NCI-H446 (cell line): Measurements from ENCODE around the gene MRPL39.
"Not testable (repeated sequence)": the region's sequence is repeated elsewhere in the genome, so short reads cannot be mapped to it uniquely, and the experiment has no call there.

Source experiments
- DNase-seq, 2 experiments: peaks; one replicate each; lab custom pipeline; 2025; lab: John Stamatoyannopoulos, UW

The MRPL39 gene

GRCh38 chr21:25607151-25608043, at the start of gene MRPL39:
MRPL39 (minus strand) TSS chr21:25607481; CDS start chr21:25607475, 6 bp downstream.
- peak; percentile 77 to 93 for DNase-seq

DNA sequence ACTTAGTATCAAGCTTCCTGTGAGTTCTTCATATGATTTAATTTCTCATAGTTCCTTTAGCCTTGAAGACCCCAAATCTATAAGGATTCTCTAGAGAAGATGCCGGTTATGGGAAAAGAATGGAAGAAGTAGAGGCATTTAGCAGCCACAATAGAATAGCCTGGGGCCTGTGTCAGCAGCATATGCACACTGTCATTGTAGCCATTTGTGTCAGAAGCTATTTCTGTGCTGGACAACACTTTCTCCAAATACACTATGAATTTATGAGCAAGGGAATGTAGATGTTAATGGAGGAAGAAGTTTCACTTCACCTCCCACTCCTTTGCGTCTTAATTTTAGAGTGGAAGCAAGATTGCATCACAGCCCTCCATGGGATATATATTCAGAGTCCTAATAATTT, 49.1 kb upstream of the MRPL39 start:
- DNase-seq, result no peak

DNA sequence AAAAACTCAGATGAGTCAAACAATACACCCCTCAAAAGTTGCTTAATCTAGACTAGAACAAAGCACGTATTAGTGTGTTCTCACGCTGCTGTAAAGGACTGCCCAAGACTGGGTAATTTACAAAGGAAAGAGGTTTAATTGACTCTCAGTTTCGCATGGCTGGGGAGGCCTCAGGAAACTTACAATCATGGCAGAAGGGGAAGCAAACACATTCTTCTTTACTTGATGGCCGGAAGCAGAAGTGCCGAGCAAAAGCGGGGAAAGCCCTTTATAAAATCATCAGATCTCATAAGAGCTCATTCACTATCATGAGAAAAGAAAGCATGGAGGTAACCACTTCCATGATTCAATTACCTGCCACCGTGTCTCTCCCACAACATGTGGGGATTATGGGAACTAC, 41.9 kb upstream of the MRPL39 start:
- no peak for DNase-seq

DNA sequence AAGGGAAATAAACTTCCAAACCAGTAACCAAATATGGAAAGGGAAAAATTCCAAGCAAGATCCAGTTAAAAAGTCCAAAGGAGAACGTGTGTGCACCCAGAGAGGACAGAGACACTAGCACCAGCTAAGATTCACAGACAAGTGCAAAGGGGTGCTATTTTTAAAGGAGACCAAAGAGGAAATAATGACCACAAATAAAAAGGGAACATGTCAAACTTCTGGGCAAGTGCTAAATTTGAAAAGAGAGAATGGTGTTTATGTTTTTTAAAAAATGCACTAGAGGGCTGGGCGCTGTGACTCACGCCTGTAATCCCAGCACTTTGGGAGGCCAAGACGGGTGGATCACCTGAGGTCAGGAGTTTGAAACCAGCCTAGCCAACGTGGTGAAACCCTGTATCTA, 40.4 kb upstream of the MRPL39 start:
- DNase-seq, result no peak

GRCh38 chr21:25646474-25646873, 39.2 kb upstream of the MRPL39 start:
- no peak for DNase-seq

DNA sequence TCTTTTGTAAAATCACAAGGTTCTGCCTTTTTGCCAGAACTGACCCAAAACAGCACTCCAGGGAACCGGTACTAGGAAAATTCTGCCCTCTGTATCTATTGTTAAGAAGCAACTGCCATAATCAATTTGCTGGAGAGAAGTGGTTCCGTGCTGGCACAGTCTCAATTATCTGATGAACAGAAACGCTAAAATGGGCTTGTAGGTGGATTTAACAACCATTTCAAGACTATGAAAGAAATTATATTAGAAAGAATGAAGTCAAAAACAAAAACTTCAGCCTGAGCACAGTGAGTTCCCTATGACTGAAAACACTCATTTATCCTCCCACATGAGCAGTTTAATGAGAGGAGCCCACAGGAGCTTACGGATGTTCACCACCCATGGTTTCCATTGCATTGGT, 36.2 kb upstream of the MRPL39 start:
- DNase-seq, result no peak

GRCh38 chr21:25640943-25641292, 33.6 kb upstream of the MRPL39 start:
- no peak for DNase-seq

DNA sequence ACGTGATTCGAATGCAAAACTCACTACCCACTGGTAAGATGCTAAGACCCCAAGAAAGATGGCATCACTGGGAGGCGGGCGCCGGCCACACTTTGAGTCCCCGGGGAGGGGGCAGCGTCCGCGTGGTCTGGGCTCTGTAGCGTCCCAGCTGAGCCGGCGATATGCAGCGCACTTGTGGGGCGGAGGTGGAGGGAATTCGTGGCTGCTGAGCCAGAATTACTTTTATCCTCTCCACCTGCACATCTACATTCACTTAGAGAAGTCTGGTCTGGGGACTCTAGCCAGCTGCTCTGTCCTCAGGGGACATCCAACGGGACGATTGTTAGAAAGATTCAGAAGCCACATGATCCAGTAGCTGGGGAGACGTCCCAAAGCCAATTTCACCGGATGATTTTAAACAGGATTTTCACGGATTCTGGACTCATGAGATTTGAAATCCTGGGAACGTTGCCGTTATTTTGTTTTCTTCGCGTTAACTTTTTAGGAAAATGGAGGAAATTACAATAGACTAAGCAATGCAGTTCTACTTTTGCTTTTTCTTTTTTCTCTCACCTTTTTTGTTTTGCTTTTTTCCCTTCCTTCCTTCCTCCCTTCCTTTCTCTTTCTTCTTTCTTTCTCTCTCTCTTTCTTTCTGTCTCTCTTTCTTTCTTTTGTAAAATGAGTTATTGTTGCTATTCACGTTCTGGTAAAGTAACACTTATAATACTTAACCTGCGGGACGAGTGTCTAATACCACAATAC, 33.1 kb upstream of the MRPL39 start:
- peak in 1 of 2 experiments; percentile 33 for DNase-seq

- peak in 1 of 2 experiments; percentile 26 for DNase-seq
These were observed 32.4 kb upstream of the MRPL39 start for GRCh38 chr21:25639551-25640201.

DNA sequence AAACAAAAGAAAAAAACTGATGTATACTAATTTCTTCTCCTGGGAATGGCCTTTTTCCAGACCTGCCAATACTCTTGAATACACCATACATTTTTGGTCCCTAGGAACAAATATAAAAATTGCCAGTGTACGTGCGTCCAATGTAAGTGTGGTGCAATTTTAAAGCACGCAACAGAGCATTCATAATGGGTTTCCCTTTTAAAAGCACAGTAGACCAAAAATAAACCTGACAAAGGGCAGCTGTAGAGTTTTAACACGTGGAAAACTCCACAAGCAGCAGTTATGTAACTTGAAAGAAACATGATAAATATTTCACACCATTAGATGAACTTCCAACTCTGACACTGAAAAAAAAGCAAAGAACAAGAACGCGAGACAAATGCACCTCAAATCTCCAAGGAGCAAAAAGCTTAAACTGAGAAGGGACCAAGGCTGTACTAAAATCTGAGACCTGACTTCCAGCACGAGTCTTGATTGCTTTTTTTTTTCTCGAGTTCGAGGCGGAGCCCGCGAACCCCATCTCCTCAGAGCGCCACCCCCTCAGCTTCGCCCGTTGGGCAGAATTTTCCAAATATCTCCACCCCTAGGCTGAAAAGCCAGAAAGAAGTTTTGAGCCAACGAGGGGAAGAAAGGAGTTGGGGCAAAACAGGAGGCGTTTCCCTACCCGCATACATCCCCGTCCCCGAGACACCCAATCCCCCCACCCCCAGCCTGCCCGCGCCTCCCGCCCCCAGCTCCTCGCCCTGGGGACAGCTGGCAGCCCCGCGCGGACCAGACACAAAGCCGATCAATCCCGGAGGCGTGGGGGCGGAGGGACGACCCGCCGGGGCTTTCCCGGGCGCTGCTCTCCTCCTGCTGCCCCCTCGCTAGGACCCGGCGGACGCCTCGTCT, 31.6 kb upstream of the MRPL39 start, which contains the start of gene JAM2:
Gene JAM2 (plus strand): TSS at position 599 of the 891 bp plus-strand sequence. CDS start 564 bp downstream, outside the sequence.
- peak; percentile 4 to 45 for DNase-seq

GRCh38 chr21:25637851-25638659, 30.8 kb upstream of the MRPL39 start:
- no peak for DNase-seq

GRCh38 chr21:25636727-25637126, 29.4 kb upstream of the MRPL39 start:
- DNase-seq, result no peak

DNA sequence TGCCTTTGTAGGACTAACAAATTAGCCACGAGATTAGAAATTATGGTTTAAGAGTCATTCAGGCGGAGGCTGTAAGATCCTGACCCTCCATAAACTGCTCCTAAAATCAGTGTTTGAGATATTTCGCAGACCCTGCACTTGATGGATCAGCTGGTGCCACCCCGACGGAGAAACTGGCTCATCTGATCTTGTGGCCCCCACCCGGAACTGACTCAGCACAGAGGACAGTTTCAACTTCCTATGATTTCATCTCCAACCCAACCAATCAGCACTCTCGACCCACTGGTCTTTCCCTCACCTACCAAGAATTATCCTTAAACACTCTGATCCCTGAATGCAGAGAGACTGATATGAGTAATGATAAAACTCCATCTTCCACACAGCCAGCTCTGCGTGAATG, 28.0 kb upstream of the MRPL39 start:
- no peak for DNase-seq

DNA sequence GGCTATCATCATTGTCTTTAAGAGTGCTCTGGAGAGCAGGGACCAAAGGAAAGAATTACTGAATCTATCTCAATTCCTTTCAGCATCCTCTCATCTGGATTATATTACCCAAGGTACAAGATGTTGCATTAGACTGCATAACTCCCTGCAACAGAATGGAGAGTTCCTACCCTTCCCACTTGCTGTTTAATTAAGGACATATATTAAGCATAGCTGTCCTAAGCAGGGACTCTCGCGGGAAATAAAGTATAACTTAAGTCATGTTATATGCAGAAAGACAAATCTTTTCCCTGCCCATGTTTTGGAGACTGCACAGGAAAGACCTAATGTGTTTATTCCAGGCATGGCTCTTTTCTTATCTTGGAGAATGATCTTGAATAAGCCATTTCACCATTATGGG, 25.0 kb upstream of the MRPL39 start:
- no peak for DNase-seq

DNA sequence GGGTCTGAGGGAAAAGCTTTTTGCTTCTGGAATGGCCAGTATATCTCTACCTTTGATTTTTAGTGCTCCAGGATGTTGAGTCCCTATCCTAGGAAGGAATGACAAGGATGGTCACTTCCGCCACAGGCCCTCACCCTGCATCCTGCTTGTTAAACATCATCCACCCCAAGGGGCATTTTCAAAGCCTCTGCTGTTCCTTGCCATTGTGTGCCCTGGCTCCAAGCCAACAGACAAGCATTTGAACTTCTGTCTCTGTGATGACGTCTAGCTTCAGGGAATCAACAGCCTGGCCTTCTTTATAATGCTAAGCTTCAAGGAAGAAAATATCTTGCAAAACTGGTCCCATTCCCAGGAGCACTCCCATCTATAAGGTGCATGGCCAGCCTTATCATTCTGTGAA, 19.5 kb upstream of the MRPL39 start:
- DNase-seq, result peak in 1 of 2 experiments; percentile 33

DNA sequence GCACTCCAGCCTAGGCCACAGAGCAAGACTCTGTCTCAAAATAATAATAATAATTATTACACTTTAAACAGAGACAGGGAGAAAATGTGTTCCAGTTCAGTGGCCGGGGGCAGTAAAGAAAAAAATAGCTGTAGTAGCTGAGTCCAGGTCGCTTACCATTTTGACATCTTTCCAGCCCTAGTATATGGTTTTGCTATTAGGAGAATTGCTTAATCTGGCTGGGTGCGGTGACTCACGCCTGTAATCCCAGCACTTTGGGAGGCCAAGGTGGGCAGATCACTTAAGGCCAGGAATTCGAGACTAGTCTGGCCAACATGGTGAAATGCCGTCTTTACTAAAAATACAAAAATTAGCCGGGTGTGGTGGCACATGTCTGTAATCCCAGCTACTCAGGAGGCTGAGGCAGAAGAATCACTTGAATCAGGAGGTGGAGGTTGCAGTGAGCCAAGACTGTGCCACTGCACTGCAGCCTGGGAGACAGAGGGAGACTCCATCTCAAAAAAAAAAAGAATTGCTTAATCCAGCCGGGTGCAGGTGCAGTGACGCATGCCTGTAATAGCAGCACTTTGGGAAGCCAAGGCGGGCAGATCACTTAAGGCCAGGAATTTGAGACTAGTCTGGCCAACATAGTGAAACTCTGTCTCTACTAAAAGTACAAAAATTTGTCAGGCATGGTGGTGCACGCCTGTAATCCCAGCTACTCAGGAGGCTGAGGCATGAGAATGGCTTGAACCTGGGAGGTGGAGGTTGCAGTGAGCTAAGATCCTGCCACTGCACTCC, 18.7 kb upstream of the MRPL39 start:
- not testable (repeated sequence) for DNase-seq

DNA sequence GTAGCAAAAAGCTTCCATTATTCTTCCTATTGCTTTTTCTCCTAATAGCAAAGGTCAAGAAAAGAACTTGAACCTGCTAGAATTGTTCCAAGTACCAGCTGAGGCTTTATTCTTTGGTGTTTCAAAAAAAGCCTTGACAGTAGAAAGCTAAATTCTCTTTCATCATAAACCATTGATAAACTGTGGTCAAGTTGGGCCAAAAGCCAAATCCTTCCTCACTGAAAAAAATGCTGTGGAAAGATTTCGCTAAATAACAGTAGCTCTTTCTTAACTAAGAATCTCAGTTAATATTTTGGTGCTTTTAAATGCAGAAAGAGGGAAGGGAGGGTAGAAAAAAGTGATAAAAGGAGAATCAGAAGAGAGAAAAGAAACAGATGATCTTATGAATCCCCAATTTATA, 17.8 kb upstream of the MRPL39 start:
- no peak for DNase-seq

GRCh38 chr21:25624511-25624910, 17.2 kb upstream of the MRPL39 start:
- no peak for DNase-seq

- DNase-seq, result no peak
These were observed 11.9 kb upstream of the MRPL39 start for GRCh38 chr21:25619198-25619597.

DNA sequence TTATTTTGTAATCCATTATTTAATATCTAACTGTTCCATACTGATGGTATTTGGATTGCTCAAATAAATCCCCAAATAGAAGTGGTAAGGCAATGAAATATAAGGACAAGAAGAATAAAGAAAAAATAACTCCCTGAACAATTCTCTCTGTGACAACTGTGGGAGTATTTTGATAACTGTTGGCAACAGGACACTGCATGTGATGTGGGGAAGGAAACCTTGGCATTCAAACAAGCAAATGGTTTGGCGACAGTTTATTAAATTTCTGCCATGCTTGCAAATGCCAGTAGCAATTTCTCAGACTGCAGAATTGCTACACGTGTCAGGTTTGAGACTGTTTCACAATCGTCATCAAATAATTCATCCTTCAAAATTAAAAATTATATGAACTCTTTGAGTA, 8.6 kb upstream of the MRPL39 start:
- no peak for DNase-seq
